Measurements from ENCODE around the gene TADA2A.
"Not testable (repeated sequence)": the region's sequence is repeated elsewhere in the genome, so short reads cannot be mapped to it uniquely, and the experiment has no call there.

The TADA2A gene

DNA sequence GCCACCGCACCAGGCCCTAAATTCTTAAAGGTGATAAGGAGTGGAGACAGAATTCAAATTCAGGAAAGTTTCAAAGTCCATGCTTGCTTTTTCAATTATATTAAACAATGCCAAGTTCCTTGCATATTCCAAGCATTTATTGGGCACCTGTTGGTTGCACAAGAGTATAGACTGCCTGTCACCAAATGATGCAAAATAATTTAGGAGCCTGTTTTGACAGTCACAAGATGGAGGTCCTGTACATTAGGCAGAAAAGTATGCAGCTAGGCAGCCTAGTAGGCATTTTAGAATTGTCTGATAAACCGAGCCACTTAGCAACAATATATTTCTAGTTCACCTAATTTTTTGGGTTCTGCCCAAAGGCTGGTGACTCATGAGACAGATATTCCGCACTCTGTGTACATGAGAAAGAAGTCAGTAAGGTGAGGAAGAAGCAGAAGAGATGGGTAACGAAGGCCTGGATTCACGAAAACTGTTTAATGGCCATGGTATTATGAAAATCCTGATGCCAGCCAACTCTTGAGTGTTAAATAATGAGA, 7.4 kb upstream of the TADA2A start:
- DNase-seq: no peak

DNA sequence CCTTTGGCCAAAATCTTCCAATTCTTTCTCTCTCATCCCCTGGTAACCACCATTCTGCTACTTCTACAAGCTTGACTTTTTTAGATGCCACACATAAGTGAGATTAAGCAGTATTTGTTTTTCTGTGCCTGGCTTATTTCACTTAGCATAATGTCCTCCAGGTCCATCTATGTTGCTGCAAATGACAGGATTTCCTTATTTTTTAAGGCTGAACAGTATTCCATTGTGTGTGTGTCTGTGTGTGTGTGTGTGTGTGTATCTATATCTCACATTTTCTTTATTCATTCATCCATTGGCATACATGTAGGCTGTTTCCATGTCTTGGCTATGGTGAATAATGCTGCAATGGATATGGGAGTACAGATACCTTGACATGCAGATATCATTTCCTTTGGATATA, 6.2 kb upstream of the TADA2A start:
- no peak for DNase-seq

DNA sequence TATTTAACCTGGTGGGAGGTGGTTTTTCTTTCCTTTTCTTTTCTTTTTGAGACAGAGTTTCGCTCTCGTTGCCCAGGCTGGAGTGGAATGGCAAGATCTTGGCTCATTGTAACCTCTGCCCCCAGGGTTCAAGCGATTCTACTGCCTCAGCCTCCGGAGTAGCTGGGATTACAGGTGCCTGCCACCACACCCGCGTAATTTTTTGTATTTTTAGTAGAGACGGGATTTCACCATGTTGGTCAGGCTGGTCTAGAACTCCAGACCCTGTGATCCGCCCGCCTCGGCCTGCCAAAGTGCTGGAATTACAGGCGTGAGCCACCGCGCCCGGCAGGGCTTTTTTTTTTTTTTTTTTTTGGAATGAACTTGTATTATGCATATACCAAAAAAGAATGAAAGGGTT, 1.2 kb upstream of the TADA2A start:
- DNase-seq: not testable (repeated sequence)

DNA sequence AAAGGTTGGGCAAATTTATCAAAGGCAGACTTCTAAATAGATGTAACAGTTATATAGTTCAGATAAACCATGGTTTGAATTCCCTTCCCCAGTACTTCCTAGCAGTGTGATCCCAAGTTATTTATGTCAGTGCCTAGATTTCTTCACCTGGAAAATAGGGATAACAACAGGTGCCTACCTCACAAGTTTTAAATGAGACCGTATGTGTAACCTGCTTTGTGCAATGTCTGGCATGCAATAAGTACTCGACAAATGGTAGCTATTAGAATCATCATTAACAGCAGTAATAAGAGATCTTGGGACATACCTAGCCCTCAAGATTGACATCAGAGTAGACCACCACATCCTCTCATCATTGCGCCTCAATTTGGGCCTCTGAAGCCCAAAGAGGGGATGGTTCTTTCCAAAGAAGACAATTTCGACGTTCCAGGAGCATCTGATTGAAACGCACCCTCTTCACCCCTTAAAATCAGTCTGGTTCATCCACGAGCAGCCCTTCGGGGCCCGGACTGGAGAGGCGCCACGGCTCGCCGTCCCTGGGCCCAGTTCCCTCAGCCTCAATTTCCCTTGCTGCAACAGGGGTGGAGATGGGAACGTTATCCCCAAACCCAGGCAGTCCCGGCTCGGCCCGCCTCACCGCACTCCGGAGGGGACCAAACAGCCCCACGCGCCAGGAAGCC, 591 bp upstream of the TADA2A start:
- DNase-seq: peak in 3 of 58 donors; percentile 13 to 42 (median 27)

DNA sequence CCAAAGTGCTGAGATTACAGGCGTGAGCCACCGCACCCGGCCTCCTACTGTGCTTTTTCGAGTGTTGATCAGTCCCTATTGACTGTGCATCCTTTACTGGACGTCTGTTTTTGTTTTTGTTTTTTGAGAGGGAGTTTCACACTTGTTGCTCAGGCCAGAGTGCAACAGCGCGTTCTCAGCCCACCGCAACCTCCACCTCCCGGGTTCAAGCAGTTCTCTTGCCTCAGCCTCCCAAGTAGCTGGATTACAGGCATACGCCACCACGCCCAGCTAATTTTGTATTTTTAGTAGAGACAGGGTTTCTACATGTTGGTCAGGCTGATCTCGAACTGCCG, 1.4 kb downstream of the TADA2A start:
- DNase-seq: not testable (repeated sequence)

DNA sequence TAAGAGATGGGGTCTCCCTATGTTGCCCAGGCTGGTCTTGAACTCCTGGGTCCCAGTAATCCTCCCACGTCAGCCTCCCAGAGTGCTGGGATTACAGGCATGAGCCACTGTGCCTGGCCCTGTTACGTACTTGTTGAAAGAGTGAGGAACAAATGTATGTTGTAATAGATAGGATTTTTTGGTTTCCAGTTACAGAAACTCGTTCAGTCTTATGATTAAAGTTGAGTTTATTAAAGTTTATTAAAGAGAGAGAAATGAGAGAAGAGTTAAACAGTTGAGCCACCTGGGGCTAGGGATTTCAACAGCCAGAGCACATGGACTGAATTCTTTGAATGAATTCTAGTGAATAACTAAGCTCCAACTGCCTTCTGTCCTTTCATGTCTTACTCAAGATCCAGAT, 3.7 kb downstream of the TADA2A start:
- DNase-seq: no peak

DNA sequence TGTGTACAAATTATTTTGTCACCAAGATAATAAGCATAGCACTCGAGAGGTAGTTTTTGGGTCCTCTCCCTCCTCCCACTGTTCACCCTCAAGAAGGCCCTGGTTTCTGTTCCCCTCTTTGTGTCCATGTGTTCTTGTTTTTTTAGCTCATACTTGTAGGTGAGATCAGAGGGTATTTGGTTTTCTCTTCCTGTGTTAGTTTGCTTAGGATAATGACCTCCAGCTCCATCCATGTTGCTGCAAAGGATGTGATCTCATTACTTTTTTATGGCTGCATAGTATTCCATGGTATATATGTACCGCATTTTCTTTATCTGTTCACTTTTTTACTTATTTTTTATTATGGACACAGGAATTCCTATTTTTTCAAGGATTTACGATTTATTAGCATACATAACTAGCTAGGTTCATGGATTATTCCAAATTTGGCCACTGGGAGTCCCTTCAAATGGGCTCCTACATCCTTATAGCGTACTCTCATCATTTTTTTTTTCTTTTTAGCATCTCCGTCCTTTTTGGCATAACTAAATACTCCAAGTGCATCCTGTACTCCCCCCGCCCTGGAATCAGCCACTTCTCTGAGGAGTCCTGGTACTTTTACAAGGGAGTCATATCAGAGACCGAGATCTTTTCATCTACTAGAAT, 7.3 kb downstream of the TADA2A start:
- DNase-seq: no peak

DNA sequence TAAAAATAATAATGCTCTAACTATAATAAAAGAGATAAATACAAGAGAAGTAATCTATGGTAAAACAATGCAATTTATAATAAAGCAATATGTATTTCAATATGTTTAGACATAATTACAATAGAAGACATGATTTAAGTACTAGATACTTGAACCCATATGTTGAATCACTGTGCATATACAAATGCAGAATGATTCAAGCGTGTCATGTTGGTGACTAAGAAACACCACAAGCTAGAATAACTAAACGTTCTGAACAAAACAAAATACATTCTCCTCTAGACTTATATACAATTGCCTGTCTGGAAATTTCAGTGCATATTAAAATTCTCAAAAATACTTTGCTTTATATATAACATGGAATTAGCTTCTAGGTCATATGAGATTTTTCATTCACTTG, 11.2 kb downstream of the TADA2A start:
- DNase-seq: no peak

DNA sequence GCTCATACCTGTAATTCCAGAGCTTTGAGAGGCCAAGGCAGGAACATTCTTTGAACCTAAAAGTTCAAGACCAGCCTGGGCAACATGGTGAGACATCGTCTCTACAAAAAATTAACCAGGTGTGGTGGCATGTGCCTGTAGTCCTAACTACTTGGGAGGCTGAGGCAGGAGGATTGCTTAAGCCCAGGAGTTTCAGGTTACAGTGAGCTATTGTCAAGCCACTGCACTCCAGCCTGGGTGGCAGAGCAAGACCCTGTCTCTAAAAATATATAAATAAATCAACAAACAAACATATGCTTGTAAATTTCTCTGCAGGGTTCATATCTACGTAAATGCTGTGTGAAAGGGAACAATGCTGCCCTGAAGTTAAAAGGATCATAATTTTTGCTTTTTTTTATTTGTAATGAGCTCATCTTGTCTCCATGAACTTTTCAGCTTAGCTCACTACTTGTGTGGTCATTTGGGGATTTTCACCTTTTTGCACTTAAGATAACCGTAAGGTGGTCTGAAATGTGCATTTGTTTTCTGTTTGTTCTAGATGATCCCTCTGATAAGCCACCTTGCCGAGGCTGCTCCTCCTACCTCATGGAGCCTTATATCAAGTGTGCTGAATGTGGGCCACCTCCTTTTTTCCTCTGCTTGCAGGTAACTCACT, 16.4 kb downstream of the TADA2A start:
- no peak for DNase-seq

DNA sequence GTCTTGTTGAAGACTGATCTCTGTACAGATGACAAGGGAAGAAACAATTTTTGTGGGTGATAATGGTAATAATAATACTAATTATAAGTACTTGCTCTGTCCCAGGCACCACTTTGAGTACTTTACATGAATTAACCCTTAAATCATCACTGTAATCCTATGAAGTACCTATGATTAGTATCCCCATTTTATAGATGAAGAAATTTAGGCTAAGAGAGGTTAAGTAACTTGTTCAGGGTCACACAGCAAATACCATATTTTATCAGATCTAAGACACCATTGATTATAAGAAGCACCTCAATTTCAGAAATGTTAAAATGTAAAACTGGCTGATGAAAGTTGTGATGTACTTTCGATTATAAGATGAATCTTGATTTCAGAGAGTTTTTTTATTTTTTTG, 18.6 kb downstream of the TADA2A start:
- no peak for DNase-seq

DNA sequence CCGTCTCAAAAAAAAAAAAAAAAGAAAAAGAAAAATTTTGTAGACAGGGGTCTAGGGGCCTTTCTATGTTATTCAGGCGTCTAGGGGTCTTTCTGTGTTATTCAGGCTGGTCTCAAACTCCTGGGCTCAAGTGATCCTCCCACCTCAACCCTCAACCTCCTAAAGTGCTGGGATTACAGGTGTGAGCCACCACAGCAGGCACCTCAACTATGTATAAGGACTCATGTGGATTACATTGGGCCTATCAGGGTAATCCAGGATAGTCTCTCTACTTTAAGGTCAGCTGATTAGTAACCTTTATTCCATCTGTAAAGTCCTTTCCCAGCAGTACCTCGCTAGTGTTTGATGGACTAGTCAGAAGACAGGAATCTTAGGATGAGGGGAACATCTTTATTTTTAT, 22.4 kb downstream of the TADA2A start:
- no peak for DNase-seq

DNA sequence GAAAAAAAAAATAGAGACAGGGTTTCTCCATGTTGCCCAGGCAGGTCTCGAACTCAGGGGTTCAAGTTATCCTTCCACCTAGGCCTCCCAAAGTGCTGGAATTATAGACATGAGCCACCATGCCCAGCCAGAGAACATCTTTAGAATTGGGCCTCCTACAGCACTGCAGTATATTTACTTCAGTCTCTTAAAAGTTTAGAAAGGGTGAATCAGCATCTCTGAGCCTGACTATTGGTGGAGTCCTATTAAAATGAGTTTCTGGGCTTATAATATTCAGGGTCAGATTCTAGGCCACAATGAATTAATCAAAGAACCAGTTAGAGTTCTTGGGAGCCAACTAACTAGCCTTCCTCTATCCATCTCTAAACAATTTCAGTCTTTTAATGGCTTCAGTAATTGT, 22.8 kb downstream of the TADA2A start:
- DNase-seq: no peak

DNA sequence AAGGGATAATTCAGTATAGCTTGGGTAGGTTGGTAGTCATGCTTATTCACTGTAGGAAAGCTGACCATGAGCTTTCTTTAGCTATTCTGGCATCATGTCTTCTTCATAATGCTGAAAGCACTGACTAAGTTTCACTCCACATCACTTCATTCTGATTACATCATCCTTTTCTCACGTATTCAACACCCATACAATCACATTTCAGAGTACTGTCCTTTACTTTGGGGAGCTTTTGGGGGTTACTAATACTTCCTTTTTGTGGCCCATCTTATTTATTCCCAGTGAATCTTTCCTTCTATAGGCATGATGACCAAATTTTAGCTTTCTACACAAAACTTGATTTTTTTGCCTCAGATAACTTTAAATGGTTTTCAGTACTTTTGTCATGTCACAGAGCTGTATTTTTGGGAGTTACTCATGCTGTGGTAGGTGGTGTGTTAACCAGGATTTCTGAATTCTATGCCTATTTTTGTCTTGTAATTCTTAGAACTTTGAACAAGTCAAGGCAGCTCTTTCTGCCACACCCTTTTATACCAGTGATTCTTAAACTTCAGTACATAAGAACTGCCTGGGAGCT, 23.5 kb downstream of the TADA2A start:
- peak in 1 of 58 donors; percentile 9 for DNase-seq

DNA sequence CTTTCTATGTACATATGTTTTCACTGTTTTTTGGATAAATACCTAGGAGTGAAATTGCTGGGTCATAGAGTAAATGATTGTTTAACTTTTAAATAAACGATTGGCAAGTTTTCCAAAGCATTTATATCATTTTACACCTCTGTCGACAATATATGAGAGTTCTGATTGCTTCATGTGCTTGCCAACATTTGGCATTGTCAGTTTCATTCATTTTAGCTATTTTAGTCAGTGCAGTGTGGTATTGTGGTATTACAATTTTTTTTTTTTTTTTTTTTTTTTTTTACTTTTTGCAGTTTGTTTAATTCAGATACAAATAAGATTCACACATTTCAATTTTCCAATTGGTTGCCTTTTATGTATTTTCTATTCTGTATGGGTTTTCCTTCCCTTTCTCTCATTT, 26.0 kb downstream of the TADA2A start:
- no peak for DNase-seq

DNA sequence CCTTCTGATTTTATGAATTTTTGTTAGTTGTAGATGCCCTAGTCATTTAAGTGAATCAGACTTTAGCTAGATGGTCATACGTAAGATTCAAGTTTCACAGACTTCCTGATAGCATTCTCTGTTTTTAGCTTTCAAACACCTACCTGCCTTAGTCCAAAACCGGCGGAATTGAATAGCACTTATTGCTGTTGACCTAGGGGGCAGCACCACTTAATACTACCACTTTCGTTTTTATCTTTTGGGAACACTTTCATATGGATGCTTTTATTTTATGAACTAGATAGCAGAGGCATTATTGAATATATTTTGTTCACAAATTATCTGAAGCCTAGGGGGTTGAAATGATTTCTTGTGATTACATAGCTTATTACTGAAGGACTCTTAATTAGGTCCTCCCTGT, 31.5 kb downstream of the TADA2A start:
- DNase-seq: no peak

DNA sequence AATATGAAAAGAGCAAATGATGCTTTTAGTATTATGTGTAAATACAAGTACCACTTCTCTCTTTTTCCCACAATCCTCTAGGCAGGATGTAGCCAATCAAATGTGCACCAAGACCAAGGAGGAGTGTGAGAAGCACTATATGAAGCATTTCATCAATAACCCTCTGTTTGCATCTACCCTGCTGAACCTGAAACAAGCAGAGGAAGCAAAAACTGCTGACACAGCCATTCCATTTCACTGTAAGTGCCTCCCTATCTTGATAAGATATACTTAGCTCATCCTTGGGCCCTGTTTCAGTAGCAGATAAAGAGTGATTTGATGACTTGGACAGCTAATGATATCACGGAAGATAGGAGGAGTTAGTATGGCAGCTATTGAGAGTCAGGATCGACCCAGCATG, 33.7 kb downstream of the TADA2A start:
- DNase-seq: no peak

DNA sequence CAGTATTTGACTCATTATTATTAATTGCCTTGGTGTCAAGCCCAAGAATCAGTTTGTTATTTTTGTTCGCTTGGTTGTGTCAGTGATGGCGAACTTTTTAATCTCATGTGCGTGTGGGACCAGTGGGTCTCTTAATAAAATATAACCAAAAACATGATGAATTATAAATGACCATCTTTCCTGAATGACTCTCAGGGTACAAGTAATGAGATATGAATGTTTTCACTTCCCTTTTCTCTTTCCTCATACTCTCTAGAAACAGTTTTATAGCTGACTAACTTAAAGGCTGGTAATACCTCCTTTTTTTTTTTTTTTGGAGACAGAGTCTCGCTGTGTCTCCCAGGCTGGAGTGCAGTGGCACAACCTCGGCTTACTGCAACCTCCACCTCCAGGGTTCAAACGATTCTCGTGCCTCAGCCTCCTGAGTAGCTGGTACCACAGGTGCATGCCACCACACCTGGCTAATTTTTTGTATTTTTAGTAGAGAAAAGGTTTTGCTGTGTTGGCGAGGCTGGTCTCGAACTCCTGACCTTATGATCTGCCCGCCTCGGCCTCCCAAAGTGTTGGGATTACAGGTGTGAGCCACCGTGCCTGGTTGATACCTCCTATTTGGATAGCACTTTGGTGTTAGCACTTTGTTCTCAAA, 34.8 kb downstream of the TADA2A start:
- DNase-seq: not testable (repeated sequence)

DNA sequence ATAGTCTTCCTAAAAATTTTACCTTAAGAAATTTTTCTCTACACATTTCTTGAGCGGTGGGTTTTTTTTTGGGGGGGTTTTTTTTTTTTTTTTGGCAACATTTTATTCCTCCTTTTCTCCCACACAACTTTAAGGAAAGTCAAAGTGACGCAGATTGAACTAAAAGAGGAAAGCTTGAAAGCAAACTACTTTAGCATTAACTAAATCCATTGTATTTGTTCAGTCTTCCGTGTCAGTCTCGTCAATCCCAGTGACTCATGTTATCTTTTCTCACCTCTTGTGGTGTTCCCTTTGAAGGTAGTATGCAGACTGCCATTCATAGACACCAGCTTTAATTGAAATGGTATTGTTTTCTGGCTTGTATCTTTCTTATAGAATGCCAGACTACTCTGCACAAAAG, 39.3 kb downstream of the TADA2A start:
- no peak for DNase-seq

DNA sequence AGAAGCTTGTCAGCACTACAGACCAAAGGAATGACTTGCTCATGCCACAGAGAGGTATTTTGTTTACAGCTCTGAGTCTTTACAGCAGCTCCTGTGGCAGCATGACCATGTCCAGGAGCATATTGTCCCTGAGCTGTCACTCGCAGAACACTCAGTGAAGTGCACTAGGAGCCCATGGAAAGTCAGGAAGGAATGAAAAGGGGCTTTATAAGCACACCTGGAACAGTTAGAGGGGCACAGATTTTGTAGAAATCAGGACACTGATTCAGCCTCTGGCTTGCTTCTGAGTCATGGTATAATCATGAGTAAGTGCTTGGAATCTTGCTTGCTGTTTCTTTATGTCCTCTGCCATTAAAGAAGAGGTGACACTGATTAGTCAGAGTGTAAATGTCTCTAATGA, 41.0 kb downstream of the TADA2A start:
- no peak for DNase-seq

DNA sequence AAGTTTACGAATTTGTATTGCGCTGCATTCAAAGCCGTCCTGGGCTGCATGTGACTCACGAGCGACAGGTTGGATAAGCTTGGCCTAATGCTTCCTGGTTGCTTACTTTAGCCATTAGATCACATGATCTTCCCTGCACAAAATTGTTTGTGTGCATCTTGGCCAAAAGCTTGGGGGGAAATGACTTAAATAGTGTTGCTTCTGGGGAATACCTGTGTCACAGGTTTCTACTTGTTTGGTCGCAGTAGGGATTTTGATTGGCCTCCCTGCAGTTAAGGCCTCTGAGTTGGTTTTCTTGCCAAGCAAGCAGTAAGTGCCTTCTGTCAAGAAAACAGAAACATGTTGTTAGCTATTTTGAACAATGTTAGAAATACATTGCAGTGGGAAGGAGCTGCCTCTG, 43.4 kb downstream of the TADA2A start:
- DNase-seq: peak in 5 of 58 donors; percentile 3 to 22 (median 13)

DNA sequence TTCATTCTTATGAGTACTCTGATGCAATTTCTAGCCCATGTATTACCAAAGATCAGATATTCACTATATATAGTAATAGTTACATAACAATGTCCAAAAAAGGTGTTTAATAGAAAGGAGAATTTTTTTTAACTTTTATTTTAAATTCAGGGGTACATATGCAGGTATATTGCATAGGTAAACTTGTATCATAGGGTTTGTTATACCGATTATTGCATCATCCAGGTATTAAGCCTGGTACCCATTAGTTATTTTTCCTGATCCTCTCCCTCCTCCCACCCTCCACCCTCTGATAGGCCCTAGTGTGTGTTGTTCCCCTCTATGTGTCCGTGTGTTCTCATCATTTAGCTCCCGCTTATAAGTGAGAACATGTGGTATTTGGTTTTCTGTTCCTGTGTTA, 51.1 kb downstream of the TADA2A start:
- DNase-seq: not testable (repeated sequence)

DNA sequence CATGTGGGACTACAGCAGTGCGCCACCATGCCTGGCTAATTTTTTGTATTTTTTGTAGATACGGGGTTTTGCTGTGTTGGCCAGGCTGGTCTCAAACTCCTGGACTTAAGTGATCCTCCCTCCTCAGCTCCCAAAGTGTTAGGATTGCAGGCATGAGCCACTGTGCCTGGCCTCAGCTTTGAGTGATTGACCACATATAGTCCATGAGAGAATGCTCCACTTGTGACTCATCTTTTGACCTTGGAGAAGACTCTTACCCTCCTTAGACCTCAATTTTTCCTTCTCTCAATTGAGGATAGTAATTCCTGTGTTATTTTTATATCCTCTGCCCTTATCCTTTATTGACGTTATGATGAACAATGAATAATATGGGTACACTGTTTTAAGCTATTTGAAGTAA, 52.1 kb downstream of the TADA2A start:
- DNase-seq: no peak
